EH (cell line): ENCODE results near the gene CAMSAP2.
"Not testable (repeated sequence)": the region's sequence is repeated elsewhere in the genome, so short reads cannot be mapped to it uniquely, and the experiment has no call there.

ENCODE experiments used
- DNase-seq: peaks from one replicate; pipeline ENCODE4 v3.0.0-alpha.2; 2015; ENCODE audit warnings: low read depth

Gene CAMSAP2

DNA sequence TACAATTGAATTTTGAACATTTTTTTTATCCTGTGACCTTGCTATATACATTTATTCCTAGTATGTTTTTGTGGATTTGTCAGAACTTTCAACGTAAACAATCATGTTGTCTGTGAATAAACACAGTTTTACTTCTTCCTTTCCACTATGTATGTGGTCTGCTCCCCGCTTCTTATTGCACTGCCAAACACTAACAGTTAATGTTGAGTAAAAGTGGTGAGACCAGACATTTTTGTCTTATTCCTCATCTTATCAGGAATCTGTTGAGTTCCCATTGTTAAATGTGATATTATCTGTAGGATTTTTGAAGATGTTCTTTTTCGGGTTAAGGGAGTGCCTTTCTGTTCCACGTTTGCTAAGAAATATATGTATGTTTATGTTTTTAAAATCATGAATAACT, 45.9 kb downstream of the CAMSAP2 start:
- peak; percentile 69 for DNase-seq

DNA sequence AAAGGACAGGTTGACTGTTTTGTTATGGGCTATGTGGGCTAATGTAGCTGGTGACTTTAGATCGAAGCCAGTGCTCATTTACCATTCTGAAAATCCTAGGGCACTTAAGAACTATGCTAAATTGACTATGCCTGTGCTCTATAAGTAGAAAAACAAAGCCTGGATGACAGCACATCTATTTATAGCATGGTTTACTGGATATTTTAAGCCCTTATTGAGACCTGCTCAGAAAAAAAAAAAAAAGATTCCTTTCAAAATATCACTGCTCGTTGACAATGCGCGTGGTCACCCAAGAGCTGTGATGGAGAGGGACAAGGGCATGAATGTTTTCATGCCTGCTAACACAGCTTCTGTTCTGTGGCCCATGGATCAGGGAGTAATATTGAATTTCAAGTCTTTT, 48.1 kb downstream of the CAMSAP2 start:
- peak; percentile 19 for DNase-seq

GRCh38 chr1:200787896-200788387, 49.2 kb downstream of the CAMSAP2 start:
- DNase-seq = no peak

- DNase-seq = not testable (repeated sequence)
Observed at GRCh38 chr1:200791012-200791411, 52.3 kb downstream of the CAMSAP2 start.

- no peak for DNase-seq
Observed at GRCh38 chr1:200793677-200794076, 55.0 kb downstream of the CAMSAP2 start.

- peak; percentile 68 for DNase-seq
Observed at GRCh38 chr1:200794506-200795065, 55.9 kb downstream of the CAMSAP2 start.

GRCh38 chr1:200795156-200795555, 56.5 kb downstream of the CAMSAP2 start:
- peak; percentile 85 for DNase-seq

DNA sequence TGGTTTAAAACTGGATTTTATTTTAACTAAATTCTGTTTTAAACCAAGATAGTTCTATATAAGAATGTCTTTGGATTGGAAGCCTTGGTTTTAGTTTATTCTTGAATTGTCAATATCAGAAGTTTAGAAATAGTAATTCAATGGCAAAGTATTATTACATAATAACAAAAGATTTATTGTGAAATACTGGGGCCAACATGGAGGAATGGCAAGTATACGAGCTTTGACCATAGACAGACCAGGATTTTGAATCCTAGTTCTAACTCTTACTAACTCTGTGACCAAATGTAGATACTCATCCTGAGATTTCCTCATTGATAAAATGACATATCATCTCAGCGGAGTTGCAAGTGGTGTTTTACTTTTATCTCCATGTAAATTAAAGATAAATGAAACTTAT, 63.3 kb downstream of the CAMSAP2 start:
- DNase-seq = no peak

- peak; percentile 84 for DNase-seq
Observed at GRCh38 chr1:200802865-200803512, 64.3 kb downstream of the CAMSAP2 start.

DNA sequence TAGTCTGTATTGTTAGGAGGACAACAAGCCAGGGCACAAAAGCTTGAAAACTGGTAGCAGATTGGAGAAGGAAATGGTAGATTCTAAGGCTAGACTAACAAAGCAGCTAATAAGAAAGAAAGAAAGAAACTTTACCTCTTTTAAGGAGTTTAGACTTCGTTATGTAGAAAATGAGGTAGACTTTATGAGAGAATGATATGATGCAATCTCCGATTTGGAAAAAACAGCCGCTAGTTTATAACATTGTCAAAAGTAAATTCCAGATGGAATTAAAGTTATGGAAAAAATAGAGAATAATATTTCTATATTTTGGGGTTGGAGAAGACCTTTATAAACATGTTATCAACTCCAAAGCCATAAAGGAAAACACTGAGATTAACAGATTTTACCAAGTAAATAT, 67.0 kb downstream of the CAMSAP2 start:
- no peak for DNase-seq

DNA sequence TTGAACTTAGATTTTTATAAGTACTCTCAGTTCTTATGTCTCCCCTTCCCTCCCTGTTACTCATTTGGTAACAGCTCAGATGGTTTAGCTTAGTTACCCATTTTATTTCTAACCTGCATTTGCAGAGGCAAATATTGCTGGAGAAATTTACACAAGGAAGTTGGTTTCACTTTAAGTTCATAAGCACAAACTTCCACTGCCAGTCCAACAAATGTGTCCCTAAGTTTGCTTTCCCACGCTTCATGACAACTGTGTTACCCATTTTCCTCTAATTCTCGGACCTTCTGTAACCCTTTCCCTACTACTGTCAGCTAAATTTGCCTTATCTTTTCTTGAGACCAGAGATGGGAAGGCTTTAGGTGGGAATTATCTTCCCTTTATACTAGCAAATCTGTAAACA, 70.2 kb downstream of the CAMSAP2 start:
- no peak for DNase-seq

- no peak for DNase-seq
Observed at GRCh38 chr1:200811704-200812103, 73.0 kb downstream of the CAMSAP2 start.

GRCh38 chr1:200816624-200817224, 78.0 kb downstream of the CAMSAP2 start:
- DNase-seq = not testable (repeated sequence)

GRCh38 chr1:200818248-200818647, 79.6 kb downstream of the CAMSAP2 start:
- DNase-seq = no peak

DNA sequence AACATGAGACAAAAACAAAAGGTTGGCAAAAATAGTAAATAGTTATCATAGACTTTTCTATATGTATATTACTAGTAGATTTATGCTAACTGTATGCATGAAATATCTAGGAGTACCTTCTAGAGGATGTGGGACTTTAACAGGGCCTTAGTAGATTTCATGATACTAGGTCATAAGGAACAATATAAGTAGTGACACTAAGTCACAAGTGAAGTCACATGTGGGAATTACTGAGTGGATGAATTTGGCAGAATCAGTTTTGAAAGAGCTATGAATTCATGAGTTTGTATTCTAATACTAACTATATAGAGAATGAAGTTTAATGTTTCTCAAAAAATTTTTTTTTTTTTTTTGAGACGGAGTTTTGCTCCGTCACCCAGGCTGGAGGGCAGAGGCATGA, 81.0 kb downstream of the CAMSAP2 start:
- DNase-seq = no peak

- no peak for DNase-seq
Observed at GRCh38 chr1:200831091-200831490, 92.4 kb downstream of the CAMSAP2 start.

DNA sequence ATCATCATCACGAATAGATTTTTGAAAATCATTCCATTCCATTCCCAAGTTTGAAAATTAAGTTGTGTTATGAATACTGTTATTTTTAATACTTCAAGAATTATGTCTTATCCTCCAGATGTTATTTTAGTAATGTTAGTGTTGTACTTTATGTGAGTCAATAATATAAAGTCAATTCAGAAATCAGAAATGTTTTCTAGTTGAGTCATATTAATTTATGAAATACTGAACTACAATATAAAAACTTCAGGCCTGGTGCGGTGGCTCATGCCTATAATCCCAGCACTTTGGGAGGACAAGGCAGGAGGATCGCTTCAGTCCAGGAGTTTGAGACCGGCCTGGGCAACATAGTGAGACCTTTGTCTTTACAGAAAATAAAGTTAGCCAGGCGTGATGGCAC, 95.7 kb downstream of the CAMSAP2 start:
- DNase-seq = no peak

GRCh38 chr1:200836213-200836612, 97.5 kb downstream of the CAMSAP2 start:
- no peak for DNase-seq

DNA sequence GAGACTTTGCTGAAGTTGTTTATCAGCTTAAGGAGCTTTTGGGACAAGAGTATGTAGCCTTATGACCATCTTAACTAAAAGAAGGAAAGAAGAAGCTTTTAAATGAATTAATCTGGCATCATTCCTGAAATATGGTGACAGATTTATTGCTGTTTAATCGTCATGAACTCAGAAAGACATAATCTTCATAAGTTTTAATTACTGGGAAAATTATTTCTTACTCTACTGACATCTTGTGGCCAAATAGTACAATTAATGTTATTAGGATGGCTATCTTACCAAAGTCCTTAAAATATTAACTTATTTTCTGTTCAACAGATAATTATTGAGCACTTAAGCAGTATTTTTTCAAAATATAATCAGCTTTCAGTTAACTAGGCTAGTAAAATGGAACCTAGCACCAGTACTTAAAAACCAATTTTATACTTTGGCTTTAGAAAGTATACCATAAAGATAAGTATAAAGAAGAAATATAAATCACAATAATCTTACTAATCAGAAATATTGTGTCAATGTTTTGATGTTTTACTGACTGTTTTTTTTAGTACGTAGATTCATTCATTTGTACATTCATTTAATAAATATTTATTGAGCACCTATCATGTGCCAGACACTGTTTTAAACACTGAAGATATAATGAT, 99.4 kb downstream of the CAMSAP2 start:
- DNase-seq = peak; percentile 53

- DNase-seq = peak; percentile 83
Observed at GRCh38 chr1:200838676-200839445, 100.2 kb downstream of the CAMSAP2 start.

DNA sequence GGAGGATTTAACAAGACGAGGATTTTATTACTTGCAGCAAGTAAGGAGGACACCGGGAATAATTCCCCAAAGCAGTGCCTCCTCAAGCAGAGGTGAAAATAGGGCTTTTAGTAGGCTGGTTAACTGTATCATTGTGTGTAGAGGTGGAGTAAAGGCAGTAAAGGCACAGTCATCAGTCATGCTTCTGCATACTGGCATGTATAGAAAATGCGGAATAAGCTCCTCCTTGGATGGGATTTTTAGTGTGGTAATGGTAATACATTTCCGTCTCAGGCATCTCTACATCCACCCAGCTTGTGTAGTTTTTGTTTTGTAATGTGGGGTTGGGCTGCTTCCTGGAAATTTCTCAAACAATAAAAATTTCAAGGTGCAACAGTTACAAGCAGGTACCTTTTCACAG, 106.7 kb downstream of the CAMSAP2 start:
- DNase-seq = no peak

GRCh38 chr1:200846398-200846797, 107.7 kb downstream of the CAMSAP2 start:
- no peak for DNase-seq
